GM18498 (cell line): Measurements from ENCODE around the gene AKT2.

Source experiments
- ATAC-seq: cut with Tn5 transposase; IDR thresholded peaks from one replicate; pipeline ENCODE4 v1.9.1; 2021; ENCODE audit warnings: mild to moderate bottlenecking, moderate library complexity; ENCODE audit not compliant: unreplicated experiment

AKT2 gene

DNA sequence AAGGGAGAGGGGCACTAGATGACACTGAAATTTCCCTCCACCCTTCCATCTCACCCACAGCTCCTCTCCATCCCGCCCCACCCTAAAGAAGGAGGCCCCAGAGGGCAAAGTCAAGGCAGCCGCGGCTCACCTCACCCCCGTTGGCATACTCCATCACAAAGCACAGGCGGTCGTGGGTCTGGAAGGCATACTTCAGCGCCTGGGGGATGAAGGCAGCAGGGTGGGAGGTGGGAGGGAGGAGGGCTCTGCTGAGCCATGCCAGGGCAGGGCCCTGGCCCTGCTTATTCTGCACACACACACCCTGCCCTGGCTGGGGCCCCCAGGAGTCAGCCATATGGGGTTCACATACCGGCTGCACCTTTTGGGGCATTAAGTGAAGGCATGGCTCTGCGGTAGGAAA lies 46.4 kb downstream of the AKT2 start:
- ATAC-seq, result no peak

DNA sequence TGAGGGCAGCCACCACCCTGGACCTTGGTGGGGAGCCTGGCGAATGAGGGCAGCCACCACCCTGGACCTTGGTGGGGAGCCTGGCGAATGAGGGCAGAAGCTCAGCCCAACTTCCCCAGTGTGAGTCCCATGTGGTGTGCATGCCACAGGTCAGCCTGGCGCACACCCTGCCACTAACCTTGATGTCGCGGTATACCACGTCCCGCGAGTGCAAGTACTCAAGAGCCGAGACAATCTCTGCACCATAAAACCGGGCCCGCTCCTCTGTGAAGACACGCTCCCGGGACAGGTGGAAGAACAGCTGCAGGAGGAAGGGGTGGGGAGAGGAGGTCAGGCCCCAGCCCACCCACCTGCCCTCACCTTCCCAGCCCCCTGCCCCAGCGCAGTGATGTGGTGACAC lies 47.4 kb downstream of the AKT2 start:
- ATAC-seq, result no peak

DNA sequence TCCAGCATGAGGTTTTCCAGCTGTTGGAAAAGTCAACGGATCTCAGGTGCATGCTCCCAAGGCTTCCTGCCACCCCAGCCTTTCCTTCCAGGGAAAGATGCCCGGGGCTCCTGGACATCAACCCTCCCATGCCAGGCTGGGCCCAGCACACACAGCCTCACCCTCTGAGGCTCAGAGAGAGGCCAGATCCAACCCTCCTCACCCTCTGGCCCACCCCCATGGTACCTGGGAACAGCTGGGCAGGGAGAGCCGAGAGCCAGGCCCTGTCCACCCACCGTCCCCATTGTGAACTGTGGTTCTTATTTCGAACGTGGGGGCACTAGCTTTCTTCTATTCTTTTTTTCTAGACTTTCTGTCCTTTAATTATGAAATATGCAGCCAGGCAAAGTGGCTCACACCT lies 48.8 kb downstream of the AKT2 start:
- ATAC-seq, result no peak

DNA sequence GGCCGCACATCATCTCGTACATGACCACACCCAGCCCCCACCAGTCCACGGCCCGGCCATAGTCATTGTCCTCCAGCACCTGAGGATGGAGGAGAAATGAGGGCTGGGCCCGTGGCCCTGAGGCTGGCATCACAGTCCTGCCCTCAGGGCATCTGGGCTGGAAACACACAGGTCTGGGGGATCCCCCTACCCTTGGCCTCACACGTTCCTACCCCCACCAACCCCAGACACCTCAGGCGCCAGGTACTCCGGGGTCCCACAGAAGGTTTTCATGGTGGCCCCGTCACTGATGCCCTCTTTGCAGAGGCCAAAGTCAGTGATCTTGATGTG lies 49.2 kb downstream of the AKT2 start:
- ATAC-seq, result no peak

DNA sequence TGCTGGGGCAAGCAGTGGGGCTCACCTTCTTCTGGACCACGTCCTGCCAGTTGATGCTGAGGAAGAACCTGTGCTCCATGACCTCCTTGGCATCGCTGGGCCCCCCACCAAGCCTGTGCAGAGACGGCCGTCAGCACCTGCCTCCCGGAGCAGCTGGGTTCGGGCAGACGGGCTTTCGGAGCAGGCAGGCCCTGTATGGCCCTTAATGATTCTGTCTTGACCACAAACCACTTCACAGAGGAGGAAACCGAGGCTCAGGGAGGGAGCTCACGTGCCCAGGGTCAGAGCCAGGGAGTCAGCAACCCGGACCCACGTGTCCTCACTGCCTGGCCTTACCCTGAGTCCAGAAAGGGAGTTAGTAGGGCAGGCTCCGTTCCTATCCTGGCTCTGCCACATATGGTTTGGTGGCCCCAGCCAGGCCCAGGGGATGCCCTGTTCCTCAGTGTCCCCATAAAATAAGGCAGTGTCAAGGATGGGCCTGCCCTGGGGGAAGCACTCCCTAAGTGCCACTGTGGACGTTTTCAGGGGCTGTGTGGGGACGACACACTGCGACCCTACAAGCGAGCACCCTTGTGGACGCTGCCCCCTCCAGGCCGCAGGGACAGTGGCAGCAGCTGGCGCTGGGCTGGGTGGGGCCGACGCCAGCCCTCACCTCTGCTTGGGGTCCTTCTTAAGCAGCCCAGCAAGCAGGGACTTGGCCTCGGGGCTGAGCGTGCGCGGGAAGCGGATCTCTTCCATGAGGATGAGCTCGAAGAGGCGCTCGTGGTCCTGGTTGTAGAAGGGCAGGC lies 49.7 kb downstream of the AKT2 start:
- no peak for ATAC-seq

DNA sequence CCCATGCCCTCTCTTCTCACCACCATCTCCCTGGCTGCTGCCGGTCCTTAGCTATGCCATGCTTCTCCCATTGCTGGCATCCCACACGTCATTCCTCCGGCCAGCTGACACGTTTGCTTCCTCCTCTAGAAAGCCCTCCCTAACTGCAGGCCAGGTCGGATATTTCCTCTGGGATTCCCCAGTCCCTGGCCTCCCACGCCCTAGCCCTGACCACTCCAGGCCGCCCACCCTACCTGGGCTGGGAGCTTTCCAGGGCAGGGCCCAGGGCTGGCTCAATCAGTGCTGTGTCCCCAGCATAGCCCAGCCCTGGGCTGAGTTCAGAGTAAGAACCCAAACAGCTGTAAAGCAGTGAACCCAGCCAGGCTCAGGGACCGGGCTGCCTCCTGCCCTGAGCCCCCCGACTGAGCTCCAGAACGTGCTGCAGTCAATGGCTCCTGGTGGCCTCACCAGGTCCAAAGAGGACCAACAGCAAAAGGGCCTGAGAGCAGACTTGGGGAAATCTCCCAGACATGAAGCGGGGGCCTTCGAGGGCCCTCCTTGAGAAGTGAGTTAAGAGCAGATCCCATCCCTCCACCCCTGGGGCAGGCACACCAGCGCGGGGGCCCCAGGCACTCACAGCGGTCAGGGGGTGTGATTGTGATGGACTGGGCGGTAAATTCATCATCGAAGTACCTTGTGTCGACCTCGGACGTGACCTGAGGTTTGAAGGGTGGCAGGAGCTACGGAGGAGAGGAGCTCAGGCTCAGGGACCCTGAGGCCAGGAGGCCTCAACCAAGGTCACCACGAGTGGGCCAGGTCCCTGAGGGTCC lies 50.5 kb downstream of the AKT2 start:
- no peak for ATAC-seq

DNA sequence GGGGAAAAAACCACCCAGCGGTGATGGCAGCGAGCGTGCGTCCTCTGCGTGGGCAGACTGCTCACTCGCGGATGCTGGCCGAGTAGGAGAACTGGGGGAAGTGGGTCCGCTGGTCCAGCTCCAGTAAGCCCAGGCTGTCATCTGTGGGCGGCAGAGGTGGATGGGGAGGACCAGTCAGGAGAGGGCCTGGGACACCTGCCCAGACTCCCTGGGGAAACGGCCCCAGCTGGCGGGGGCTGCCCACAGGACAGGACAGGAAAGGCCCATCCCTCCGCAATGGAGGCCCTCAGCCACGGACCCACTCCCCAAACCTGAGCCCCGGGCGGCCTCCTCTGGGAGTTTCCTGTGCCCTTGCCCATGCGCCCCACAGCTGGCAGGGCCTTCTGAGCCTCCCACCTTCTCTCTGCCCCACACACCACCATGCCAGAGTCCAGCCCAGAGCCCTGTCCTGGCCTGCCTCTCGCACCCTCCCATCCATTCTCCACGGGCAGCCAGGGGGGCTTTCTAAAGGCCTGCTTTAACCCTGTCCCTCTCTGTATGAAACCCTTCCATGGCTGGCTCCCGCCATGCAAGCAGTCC lies 51.2 kb downstream of the AKT2 start:
- no peak for ATAC-seq

DNA sequence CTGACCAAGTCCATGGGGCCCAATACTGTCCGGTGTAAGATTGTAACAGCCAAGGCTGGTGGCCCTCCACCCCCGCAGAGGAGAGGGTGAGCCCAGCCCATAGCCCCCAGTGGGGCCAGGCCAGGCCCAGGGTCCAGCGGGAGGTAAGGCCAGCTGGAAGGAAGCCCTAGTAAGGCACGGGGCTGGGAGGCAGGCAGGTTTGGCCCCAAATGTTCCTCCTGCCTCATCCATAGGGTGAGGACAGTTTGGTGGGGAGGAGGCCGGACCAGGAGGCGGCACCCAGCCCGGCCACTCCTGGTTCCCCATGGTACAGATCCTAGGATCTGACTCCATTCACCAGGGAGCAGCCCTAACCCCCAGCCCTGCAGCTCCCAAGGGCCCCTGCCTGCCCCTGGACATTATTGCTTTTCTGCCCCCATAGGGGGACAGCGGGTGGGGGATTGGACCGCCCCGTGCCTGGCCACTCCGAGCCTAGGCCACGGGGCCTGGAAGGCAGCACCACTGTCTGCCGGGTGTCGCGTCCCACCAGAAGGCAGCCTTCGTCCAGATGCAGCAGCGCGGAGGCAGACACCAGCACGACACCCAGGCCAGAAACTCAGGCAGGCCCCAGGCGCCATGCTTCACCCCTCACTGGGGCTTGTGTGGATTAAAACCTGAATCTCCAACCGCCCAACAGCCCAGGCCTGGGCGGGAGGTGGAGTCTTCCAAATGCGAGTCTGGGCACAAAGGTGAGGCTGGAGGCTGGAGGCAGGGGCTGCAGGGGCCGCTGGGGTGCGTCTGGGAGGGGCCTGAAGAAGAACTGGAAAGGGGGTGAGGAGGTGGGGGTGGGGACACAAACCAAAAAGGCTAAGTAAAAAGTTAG lies 52.0 kb downstream of the AKT2 start:
- no peak for ATAC-seq

DNA sequence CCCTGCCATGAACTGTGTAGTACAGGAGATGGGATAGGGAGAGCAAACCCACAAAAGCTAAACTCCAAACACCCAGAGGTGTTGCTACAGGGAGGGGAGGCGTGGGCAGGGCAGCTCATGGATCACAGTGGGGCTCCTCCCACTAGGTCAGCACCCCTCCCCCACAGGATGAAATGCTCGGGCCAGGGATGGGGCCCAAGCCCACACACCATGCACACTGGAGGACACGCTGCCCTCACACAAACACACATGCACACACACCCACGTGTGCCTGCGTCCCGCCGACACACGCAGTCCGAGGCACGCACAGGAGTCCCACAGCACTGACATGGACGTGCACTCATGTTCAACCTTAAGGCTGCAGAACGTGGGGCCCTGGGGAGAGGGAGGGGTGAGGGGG lies 52.7 kb downstream of the AKT2 start:
- ATAC-seq, result no peak

DNA sequence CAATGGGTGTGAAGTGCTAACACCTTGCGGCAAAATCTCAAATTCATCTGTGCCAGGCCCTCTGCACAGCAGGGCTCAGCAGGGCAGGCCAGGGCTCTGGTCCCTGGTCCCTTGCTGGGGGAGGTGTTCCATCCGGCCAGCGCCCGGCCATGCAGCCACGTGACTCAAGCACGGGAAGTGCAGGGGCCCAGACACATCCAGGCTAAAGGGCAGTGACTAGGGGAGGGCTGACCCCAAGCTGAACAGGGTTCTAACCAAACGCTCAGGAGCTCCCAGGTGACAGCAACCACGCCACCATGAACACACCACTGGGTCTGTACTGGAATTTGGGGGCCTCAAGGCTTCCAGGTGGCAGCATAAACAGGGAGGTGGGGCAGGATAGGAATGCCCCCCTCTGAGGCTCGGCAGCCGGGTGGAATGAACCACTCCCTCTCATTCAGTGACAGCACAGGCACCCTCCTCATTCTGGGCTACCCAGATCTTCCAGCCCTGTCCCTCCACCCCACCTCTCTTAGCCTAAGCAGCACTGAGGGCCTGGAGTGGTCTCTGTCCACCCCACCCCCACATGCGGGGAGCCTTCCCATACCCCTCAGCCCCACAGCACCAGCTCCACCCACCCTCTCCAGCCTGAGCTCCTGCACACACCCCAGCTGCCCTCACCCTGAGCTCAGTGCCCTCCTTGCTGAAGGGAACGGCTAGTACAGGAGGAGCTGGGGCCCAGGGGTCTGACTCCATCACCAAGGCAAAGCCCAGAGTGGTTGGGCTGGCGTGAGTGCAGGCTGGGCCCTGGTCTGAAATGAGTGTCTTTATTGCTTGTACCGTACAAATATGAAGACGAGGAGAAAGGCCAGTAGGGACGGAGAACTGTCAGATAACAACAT lies 53.4 kb downstream of the AKT2 start:
- no peak for ATAC-seq

DNA sequence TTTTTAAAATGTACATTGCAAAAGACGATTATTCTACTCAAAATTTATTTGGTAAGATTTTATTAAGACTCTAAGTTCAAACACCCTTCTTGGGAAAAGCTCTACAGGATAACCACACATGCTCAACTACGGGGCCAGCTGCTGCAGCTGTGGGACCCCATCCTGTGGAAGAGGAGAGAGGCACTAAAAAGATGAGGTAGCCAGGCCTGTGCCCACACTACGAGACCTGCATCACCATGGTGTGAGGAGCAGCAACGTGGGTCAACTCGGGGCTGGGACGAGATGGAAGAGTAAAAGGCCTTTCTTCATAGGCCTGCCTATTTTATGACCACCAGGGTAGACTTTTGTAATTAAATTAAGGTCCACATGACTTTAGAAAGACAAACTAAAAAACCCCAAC lies 54.1 kb downstream of the AKT2 start:
- ATAC-seq, result no peak

DNA sequence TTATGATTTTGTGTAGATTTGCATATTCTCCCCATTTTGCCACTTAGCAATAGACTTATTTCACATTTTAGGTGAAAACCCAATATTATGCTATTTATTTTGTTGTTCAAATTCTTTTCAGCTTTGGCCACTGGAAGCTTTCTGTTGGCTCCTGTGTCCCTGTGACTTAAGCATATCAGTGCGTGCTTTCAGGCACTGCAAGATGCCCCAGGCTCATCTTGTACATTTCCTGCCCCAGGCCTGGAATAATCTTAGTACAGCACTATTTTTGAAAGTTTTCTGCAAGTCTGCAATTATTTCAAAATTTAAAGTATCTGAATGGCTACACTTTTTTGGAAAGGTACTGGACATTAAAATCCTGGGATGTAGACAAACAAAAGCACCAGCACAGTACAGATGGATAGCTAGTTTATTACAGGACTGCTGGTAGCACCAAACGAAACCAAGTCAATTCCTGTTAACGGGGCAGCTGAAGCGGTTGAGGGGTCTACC lies 55.2 kb downstream of the AKT2 start:
- no peak for ATAC-seq

DNA sequence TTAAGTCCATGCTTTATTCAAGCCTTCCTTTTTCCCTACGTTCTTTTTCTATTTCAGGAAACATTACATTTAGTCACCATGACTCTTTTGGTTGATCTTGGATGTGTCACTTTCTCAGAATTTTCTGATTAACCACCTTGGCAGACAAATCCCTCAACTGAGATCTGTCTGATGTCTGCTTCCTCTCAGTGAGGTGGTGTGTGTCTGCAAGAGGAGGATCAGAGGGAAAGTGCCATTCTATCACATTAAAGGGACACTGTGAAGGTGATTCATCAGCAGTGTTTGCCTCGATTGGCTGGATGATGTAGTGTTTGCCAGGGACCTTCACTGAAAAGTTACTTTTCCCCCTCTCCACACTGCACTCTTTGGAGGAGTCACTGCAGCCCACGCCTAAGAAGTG lies 55.7 kb downstream of the AKT2 start:
- ATAC-seq, result no peak

DNA sequence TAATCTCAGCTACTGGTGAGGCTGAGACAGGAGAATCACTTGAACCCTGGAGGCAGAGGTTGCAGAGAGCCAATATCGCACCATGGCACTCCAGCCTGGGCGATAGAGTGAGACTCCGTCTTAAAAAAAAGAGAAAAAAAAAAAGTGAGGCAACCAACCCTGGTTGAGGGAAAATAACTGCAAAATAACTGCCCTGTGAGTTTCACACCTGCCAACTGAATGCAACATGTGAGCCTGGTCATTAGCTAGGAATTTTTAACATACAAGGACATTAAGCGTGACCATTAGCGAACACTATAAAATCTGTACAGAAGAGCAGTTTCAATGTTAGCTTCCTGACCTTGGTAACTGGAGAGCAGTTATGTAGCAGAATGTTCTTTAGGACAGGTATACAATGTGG lies 56.3 kb downstream of the AKT2 start:
- no peak for ATAC-seq

DNA sequence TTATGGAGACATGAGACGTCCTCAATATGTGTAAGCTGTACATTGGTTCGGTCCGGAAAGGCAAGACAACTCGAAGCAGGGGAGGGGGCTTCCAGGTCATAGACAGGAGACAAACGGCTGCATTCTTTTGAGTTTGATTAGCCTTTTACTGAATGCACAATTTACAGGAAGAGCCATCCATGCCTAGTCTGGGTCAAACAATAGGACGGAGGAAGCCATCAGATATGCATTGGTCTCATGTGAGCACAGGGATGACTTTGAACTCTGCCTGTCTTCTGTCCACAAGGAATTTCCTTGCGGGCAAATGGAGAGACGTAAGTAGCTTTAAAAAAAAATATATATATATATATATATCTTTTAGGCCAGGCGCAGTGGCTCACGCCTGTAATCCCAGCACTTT lies 56.8 kb downstream of the AKT2 start:
- ATAC-seq, result no peak

DNA sequence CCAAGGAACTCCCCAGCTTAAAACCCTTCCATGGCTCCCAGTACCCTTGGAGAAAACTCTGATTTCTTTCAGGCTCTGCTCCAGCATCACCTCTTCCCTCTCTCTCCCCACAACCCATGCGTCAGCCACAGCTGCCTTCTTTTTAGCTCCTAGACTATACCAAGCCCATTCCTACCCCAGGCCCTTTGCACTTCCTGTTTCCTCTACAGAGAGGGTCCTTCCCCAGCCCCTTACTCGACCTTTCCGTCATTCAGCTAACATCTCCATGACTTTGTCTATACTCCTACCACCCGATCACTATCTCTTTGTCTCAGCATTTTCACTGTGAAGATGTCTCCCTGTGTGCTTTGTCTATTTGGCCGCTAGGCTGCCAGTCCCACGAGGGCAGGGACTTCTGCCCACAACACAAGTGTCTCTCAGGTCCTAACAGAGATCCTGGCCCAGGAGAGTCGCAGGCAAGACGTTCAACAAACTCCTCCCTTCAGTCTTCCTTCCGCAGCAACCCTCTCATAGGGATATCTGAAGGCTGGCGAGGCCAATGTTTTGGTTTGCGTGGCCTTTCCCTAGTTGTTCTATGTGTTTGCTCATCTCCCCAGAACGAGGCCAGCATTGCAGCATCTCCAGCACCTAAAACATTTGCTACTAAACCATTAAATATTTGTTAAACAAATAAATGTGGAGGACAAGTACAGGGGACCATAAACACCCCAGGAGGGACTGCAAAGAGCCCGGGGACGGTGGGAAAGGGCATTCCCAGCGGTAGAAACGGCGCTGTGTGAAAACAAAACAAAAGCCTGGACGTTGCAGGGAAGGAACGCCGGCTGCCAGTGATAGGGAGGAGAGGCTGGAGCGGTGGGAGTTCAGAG lies 59.5 kb downstream of the AKT2 start:
- no peak for ATAC-seq

DNA sequence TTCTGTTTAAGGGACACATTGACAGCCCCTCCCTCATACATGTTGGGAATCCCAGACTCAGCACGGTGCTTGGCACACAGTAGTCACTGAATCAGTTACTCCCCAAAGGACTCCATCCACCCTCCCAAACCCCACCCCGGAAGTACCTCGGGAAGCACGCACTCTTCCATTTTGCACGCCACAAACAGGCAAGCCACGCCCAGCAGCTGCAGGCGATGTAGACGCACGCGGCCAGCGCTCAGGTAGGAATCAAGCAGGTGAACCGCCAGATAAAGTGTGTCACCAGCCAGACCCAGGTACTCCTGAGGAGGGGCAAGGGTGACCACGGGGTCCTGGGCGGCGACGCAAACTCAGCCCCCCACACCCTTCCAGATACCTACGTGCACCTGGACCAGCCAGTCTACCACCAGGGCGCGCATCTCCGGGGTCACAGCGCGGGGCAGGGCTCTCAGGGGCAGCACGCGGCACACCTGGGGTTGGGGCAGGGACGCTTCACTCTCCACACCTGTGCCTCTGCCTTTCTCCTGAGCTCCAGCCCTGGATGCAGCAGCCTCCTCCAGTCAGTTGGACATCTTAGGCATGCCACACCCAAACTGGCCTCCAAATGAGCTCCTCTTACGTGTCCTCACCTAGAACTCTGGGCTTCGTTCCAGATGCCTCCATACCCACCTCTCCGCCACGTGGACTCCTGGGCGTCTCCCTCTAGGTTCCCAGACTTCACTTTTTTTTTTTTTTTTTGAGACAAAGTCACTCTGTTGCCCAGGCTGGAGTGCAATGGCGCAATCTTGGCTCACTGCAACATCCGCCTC lies 60.6 kb downstream of the AKT2 start:
- ATAC-seq, result no peak

DNA sequence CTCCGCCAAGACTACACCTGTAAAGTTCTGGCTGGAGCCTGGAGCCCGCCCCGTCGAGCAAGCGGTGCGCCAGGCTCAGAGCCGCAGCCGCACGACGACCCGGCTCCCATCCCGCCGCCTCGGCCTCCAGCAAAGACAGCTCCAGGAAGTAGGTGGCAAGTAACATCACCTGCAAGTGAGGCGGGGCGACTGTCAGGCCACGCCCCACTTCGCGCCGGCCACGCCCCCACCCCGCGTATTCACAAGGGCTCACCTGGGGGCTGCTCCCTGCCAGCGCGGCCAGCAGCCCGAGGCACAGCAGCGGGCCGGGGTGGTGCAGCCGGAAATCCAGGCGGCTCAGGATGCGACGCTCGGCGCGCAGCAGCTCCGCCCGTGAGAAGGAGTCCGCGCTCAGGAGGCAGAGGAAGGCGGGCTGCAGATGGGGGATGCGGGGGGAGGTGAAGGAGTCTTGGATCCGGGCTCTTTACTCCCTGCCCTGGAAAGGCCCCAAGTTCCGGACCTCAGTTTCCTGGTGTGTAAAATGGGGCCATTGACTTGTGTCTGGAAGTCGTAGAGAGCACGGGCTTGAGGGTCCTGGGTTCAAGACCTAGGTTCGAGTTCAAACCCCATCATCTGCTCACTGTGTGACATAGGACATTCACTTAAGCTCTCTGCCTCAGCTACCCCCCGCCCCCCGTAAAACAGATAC lies 61.9 kb downstream of the AKT2 start:
- ATAC-seq, result no peak
